PC-3 (cell line): ENCODE measurements around the gene CDSN. TPM values are rescaled to one million over a fixed set of nuclear protein-coding genes. Genes with fewer than 3 reads are reported as not detected.

ENCODE experiments used
- ATAC-seq: fragments of 200-7000 bp; cut with Tn5 transposase; 2 replicates; pipeline ENCODE4 v1.9.1; 2020; ENCODE audit warnings: mild to moderate bottlenecking, moderate library complexity
- BruUV-seq: library from RNA; stranded (reverse); fragments of 400-500 nt; replicated peaks from 2 replicates; lab custom pipeline; 2021; lab: Mats Ljungman, UMichigan
- CTCF ChIA-PET: fragments of 300-600 bp; sonication (Branson Sonifier 250); formaldehyde crosslinking; loops from one replicate; lab custom pipeline; 2022; ENCODE audit warnings: antibody characterized with exemption; lab: Charles Lee
- POLR2A ChIA-PET: fragments of 300-600 bp; sonication (Branson Sonifier 250); formaldehyde crosslinking; loops from one replicate; lab custom pipeline; 2022; ENCODE audit warnings: antibody characterized with exemption; ENCODE audit not compliant: unreplicated experiment; lab: Charles Lee
- DNase-seq: peaks from one replicate; pipeline ENCODE4 v3.0.0-alpha.2; 2015
- H2AFZ ChIP-seq: fragments of 300-600 bp; sonication (generic); 2 replicates; pipeline ENCODE4 v1.6.0; 2016; ENCODE audit warnings: antibody characterized with exemption, low read length
- H3F3A ChIP-seq: fragments of 300-600 bp; sonication (generic); one replicate; pipeline ENCODE4 v1.6.0; 2017; ENCODE audit warnings: antibody characterized with exemption, low read length, control low read depth, mild to moderate bottlenecking; ENCODE audit not compliant: unreplicated experiment
- H3K27ac ChIP-seq: fragments of 300-600 bp; sonication (generic); 2 replicates; pipeline ENCODE4 v1.5.1; 2016; ENCODE audit warnings: mild to moderate bottlenecking, low read length
- H3K27me3 ChIP-seq: fragments of 300-600 bp; sonication (generic); 2 replicates; pipeline ENCODE4 v1.6.1; 2016; ENCODE audit warnings: low read length, mixed read lengths
- H3K36me3 ChIP-seq: fragments of 300-600 bp; sonication (generic); 2 replicates; pipeline ENCODE4 v1.6.1; 2016; ENCODE audit warnings: low read depth, mixed run types, low read length, mixed read lengths
- H3K4me1 ChIP-seq: fragments of 300-600 bp; sonication (generic); 2 replicates; pipeline ENCODE4 v1.5.1; 2016; ENCODE audit warnings: low read length; ENCODE audit not compliant: insufficient read depth
- H3K4me2 ChIP-seq: fragments of 300-600 bp; sonication (generic); 2 replicates; pipeline ENCODE4 v1.6.0; 2016; ENCODE audit warnings: low read length
- H3K4me3 ChIP-seq: fragments of 300-600 bp; sonication (generic); 2 replicates; pipeline ENCODE4 v1.5.1; 2016; ENCODE audit warnings: mild to moderate bottlenecking, low read length, mixed read lengths
- H3K79me2 ChIP-seq: fragments of 300-600 bp; sonication (generic); 2 replicates; pipeline ENCODE4 v1.6.1; 2017; ENCODE audit warnings: low read length, mixed read lengths
- H3K9ac ChIP-seq: fragments of 300-600 bp; sonication (generic); 2 replicates; pipeline ENCODE4 v1.6.0; 2016; ENCODE audit warnings: mild to moderate bottlenecking, low read length
- H3K9me2 ChIP-seq: fragments of 300-600 bp; sonication (generic); replicated peaks from 2 replicates; pipeline ENCODE4 v1.6.1; 2016; ENCODE audit warnings: mixed run types, low read length, mixed read lengths
- H3K9me3 ChIP-seq: fragments of 300-600 bp; sonication (generic); 2 replicates; pipeline ENCODE4 v1.6.1; 2016; ENCODE audit warnings: low read length, mixed read lengths
- H4K20me1 ChIP-seq: fragments of 300-600 bp; sonication (generic); 2 replicates; pipeline ENCODE4 v1.6.1; 2016; ENCODE audit warnings: low read length, mixed read lengths
- EZH2 ChIP-seq: fragments of 300-600 bp; sonication (generic); IDR thresholded peaks from one replicate; pipeline ENCODE4 v1.6.1; 2017; ENCODE audit warnings: antibody characterized with exemption, mild to moderate bottlenecking, low read length; ENCODE audit not compliant: unreplicated experiment
- EZH2phosphoT487 ChIP-seq: fragments of 300-600 bp; sonication (generic); IDR thresholded peaks from 2 replicates; pipeline ENCODE4 v1.6.1; 2018; ENCODE audit warnings: mild to moderate bottlenecking, antibody characterized with exemption, low read length, borderline replicate concordance
- intact Hi-C: fragments of 100-400 bp; cut with micrococcal nuclease; formaldehyde crosslinking; loops from 2 replicates; pipeline ENCODE4 v1.9.0; 2023
- total RNA-seq: library from RNA; depleted of rRNA; stranded (reverse); fragments of >200 nt; gene quantifications from 2 replicates; pipeline ENCODE4 v1.2.3, GENCODE V29; 2014
- TF ChIP-seq, protein P1 (sequence below): fragments of 300-600 bp; sonication (generic); conservative IDR thresholded peaks from 2 replicates; pipeline ENCODE4 v1.5.1; 2017; ENCODE audit warnings: antibody characterized with exemption, low read depth, mild to moderate bottlenecking, low read length

Gene CDSN
- total RNA-seq, 1 experiment from 2014 or later: 0.55 TPM

- TF ChIP-seq EZH2phosphoT487: no peak
- TF ChIP-seq, protein P1, sequence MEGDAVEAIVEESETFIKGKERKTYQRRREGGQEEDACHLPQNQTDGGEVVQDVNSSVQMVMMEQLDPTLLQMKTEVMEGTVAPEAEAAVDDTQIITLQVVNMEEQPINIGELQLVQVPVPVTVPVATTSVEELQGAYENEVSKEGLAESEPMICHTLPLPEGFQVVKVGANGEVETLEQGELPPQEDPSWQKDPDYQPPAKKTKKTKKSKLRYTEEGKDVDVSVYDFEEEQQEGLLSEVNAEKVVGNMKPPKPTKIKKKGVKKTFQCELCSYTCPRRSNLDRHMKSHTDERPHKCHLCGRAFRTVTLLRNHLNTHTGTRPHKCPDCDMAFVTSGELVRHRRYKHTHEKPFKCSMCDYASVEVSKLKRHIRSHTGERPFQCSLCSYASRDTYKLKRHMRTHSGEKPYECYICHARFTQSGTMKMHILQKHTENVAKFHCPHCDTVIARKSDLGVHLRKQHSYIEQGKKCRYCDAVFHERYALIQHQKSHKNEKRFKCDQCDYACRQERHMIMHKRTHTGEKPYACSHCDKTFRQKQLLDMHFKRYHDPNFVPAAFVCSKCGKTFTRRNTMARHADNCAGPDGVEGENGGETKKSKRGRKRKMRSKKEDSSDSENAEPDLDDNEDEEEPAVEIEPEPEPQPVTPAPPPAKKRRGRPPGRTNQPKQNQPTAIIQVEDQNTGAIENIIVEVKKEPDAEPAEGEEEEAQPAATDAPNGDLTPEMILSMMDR: no peak
- no peak for TF ChIP-seq EZH2
- POLR2A ChIA-PET: no interaction called here
These were observed 17.1 kb downstream of the CDSN start for GRCh38 chr6:31103136-31103535.

GRCh38 chr6:31098449-31098938 lies 21.8 kb downstream of the CDSN start:
- CTCF ChIA-PET: no interaction called here
- TF ChIP-seq, protein P1: no peak
- TF ChIP-seq EZH2phosphoT487 (no peak), EZH2 (no peak)
- no TSS peak for BruUV-seq
- Histone ChIP-seq H3K4me1 (peaks cover 16% of the 10 kb centered on the region), H3K4me3 (no peak overlapping the region), H3K27ac (no peak overlapping the region), H3F3A (no peaks in the 10 kb centered on the region), H3K27me3 (no peaks in the 10 kb centered on the region), H3K4me2 (no peak overlapping the region), H2AFZ (no peak overlapping the region), H4K20me1 (no peaks in the 10 kb centered on the region), H3K9ac (no peak overlapping the region), H3K36me3 (no peaks in the 10 kb centered on the region), H3K9me2 (no peaks in the 10 kb centered on the region), H3K79me2 (no peaks in the 10 kb centered on the region), H3K9me3 (no peaks in the 10 kb centered on the region)
- DNase-seq: no peak
- no peak for ATAC-seq
- POLR2A ChIA-PET: no interaction called here
- intact Hi-C loops: no loop called here

More at GRCh38 chr6:31103136-31103535, 17.1 kb downstream of the CDSN start:
- Histone ChIP-seq H3K9me2 (no peaks in the 10 kb centered on the region), H4K20me1 (no peaks in the 10 kb centered on the region), H3K9me3 (no peaks in the 10 kb centered on the region), H2AFZ (no peak overlapping the region), H3K4me3 (no peak overlapping the region), H3K9ac (no peak overlapping the region), H3K4me1 (no peaks in the 10 kb centered on the region), H3K27ac (no peak overlapping the region), H3K79me2 (no peaks in the 10 kb centered on the region), H3F3A (no peaks in the 10 kb centered on the region), H3K4me2 (no peak overlapping the region), H3K27me3 (no peaks in the 10 kb centered on the region), H3K36me3 (no peaks in the 10 kb centered on the region)
- CTCF ChIA-PET: interaction anchor here (0.6 to 1.7 kb wide), 4 partner anchors 11 to 28 kb away, joined by 3 to 5 read pairs (median 4); partner anchors contain the start of gene PSORS1C1
- BruUV-seq: no TSS peak
- no peak for DNase-seq
- no peak for ATAC-seq
- intact Hi-C loops: no loop called here

GRCh38 chr6:31096656-31097055 lies 23.6 kb downstream of the CDSN start:
- CTCF ChIA-PET: no interaction called here
- Histone ChIP-seq H3K27ac (no peak overlapping the region), H2AFZ (no peak overlapping the region), H3K9me3 (no peaks in the 10 kb centered on the region), H4K20me1 (no peaks in the 10 kb centered on the region), H3K36me3 (no peaks in the 10 kb centered on the region), H3F3A (no peaks in the 10 kb centered on the region), H3K4me2 (no peak overlapping the region), H3K4me3 (no peak overlapping the region), H3K4me1 (peaks cover 21% of the 10 kb centered on the region), H3K79me2 (no peaks in the 10 kb centered on the region), H3K9ac (no peak overlapping the region), H3K9me2 (no peaks in the 10 kb centered on the region), H3K27me3 (no peaks in the 10 kb centered on the region)
- ATAC-seq (no peak), DNase-seq (no peak)
- intact Hi-C loops: no loop called here
- TF ChIP-seq EZH2phosphoT487 (no peak), EZH2 (no peak)
- TF ChIP-seq, protein P1: no peak
- no TSS peak for BruUV-seq
- POLR2A ChIA-PET: no interaction called here
